ENCODE measurements around the gene TET3. TPM values are rescaled to one million over a fixed set of nuclear protein-coding genes. Genes with fewer than 3 reads are reported as not detected.
A peak's percentile ranks its signal among the peaks of the same experiment; 100 is the strongest.

Gene TET3
- total and polyA plus RNA-seq, 2 donors: 4.2 to 4.5 TPM

DNA sequence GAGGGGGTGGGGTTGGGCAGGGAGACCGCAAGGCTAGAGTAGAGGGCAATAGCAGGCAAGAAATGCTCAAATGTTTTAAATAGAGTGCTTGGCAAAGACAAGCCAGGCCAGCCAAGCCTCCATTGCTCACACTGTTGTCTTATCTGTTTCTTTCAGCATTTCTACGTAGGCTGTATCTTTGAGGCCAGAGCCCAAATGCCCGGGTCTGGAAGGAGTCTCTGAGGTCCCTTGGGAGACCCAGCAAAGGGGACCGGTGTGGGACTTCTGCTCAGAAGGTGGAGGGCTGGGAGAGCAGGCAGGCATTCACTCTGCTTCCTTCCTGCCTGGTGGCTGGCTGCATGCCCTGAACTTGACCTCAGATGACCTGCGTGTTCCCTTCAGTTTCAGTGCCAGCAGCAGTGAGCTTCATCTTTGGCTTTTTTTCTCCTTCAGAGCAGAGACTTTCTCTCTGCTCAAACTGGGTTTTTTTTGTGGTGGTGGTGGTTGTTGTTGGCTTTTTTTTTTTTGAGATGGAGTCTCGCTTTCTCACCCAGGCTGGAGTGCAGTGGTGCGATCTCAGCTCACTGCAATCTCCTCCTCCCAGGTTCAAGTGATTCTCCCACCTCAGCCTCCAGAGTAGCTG is 13.7 kb upstream of the TET3 start:
- H3K4me1 ChIP-seq (ENCODE audit: control insufficient read depth in 2 of 2, insufficient read depth in 2 of 2, low read length in 2 of 2): peaks cover 27 to 33% of the 10 kb centered on the region in 2 donors
- no peaks in the 10 kb centered on the region for H3K27me3 ChIP-seq (ENCODE audit: control insufficient read depth in 2 of 2, insufficient read depth in 1 of 2, low read length in 1 of 2)
- peak overlapping the region in 1 of 2 donors; percentile 20 for H3K4me3 ChIP-seq (ENCODE audit: low read length in 2 of 2)
- no peaks in the 10 kb centered on the region for H3K36me3 ChIP-seq (ENCODE audit: control insufficient read depth in 2 of 2, insufficient read depth in 2 of 2, low read length in 1 of 2)
- WGBS: 6% methylated on average over 7 of the region's 7 CpGs
- peak overlapping the region; percentile 66 to 84 for H3K27ac ChIP-seq (ENCODE audit: low read depth in 1 of 2, low read length in 1 of 2)
- DNase-seq (ENCODE audit: low read depth in 6 of 9, low spot score in 9 of 9): peak in 2 of 9 donors; percentile 37 to 75
- H3K9me3 ChIP-seq (ENCODE audit: control insufficient read depth in 2 of 2, insufficient read depth in 1 of 2, low read length in 1 of 2): no peaks in the 10 kb centered on the region

- 70% methylated on average over 3 of the region's 3 CpGs for WGBS
Observed at GRCh38 chr2:73971722-73972121, 13.0 kb upstream of the TET3 start.

DNA sequence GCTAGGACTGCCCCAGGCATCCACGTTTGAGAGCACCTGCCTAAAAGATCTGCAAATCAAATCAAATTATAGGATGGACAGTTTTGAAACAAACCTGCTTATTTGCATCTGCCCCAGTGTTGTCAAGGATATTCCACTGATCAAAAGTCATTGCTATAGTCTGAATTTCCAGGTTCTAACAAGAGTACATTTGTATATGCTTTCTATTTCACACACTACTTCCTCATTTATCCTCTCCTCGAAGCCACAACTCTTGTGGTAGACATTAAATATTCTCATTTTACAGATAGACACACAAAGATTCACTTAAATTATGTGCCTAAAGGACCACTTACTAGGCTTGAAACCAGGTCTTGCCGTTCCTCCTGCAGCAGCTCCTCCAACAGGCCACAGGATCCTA is 11.9 kb upstream of the TET3 start:
- Histone ChIP-seq H3K9me3 (ENCODE audit: control insufficient read depth in 2 of 2, insufficient read depth in 1 of 2, low read length in 1 of 2) (no peaks in the 10 kb centered on the region), H3K27me3 (ENCODE audit: control insufficient read depth in 2 of 2, insufficient read depth in 1 of 2, low read length in 1 of 2) (no peaks in the 10 kb centered on the region), H3K27ac (ENCODE audit: low read depth in 1 of 2, low read length in 1 of 2) (no peak overlapping the region), H3K4me1 (ENCODE audit: control insufficient read depth in 2 of 2, insufficient read depth in 2 of 2, low read length in 2 of 2) (peaks cover 27 to 39% of the 10 kb centered on the region in 2 donors), H3K36me3 (ENCODE audit: control insufficient read depth in 2 of 2, insufficient read depth in 2 of 2, low read length in 1 of 2) (no peaks in the 10 kb centered on the region), H3K4me3 (ENCODE audit: low read length in 2 of 2) (no peak overlapping the region)
- WGBS: 25% methylated on average over 3 of the region's 3 CpGs
- no peak for DNase-seq (ENCODE audit: low read depth in 6 of 9, low spot score in 9 of 9)

More at GRCh38 chr2:73971722-73972121, 13.0 kb upstream of the TET3 start:
- no peaks in the 10 kb centered on the region for H3K27me3 ChIP-seq (ENCODE audit: control insufficient read depth in 2 of 2, insufficient read depth in 1 of 2, low read length in 1 of 2)
- peak overlapping the region in 1 of 2 donors; percentile 43 for H3K27ac ChIP-seq (ENCODE audit: low read depth in 1 of 2, low read length in 1 of 2)
- no peaks in the 10 kb centered on the region for H3K9me3 ChIP-seq (ENCODE audit: control insufficient read depth in 2 of 2, insufficient read depth in 1 of 2, low read length in 1 of 2)
- H3K4me1 ChIP-seq (ENCODE audit: control insufficient read depth in 2 of 2, insufficient read depth in 2 of 2, low read length in 2 of 2): peaks cover 27 to 33% of the 10 kb centered on the region in 2 donors
- H3K36me3 ChIP-seq (ENCODE audit: control insufficient read depth in 2 of 2, insufficient read depth in 2 of 2, low read length in 1 of 2): no peaks in the 10 kb centered on the region
- DNase-seq (ENCODE audit: low read depth in 6 of 9, low spot score in 9 of 9): no peak
- no peak overlapping the region for H3K4me3 ChIP-seq (ENCODE audit: low read length in 2 of 2)

- H3K36me3 ChIP-seq (ENCODE audit: control insufficient read depth in 2 of 2, insufficient read depth in 2 of 2, low read length in 1 of 2): no peaks in the 10 kb centered on the region
- no peak for DNase-seq (ENCODE audit: low read depth in 6 of 9, low spot score in 9 of 9)
- peaks cover 0 to 2% of the 10 kb centered on the region in 2 donors for H3K27me3 ChIP-seq (ENCODE audit: control insufficient read depth in 2 of 2, insufficient read depth in 1 of 2, low read length in 1 of 2)
- peaks cover 25 to 49% of the 10 kb centered on the region in 2 donors for H3K4me1 ChIP-seq (ENCODE audit: control insufficient read depth in 2 of 2, insufficient read depth in 2 of 2, low read length in 2 of 2)
- no peaks in the 10 kb centered on the region for H3K9me3 ChIP-seq (ENCODE audit: control insufficient read depth in 2 of 2, insufficient read depth in 1 of 2, low read length in 1 of 2)
- WGBS: 96% methylated on average over 3 of the region's 3 CpGs
- no peak overlapping the region for H3K4me3 ChIP-seq (ENCODE audit: low read length in 2 of 2)
- no peak overlapping the region for H3K27ac ChIP-seq (ENCODE audit: low read depth in 1 of 2, low read length in 1 of 2)
Observed at GRCh38 chr2:73975731-73976130, 9.0 kb upstream of the TET3 start.

DNA sequence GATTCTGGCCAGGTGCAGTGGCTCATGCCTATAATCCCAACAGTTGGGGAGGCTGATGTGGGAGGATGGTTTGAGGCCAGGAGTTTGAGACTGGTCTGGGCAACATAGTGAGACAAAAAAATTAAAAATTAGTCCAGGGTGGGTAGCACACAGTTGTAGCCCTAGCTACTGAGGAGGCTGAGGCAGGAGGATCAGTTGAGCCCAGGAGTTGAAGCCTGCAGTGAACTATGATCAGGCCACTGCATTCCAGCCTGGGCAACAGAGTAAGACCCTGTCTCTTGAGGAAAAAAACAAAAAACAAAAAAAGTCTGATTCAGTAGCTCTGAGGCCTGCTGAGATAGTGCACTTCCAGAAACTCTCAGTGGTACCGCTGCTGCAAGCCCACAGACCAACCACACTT is 7.9 kb upstream of the TET3 start:
- Histone ChIP-seq H3K36me3 (ENCODE audit: control insufficient read depth in 2 of 2, insufficient read depth in 2 of 2, low read length in 1 of 2) (no peaks in the 10 kb centered on the region), H3K27me3 (ENCODE audit: control insufficient read depth in 2 of 2, insufficient read depth in 1 of 2, low read length in 1 of 2) (peaks cover 0 to 11% of the 10 kb centered on the region in 2 donors), H3K4me1 (ENCODE audit: control insufficient read depth in 2 of 2, insufficient read depth in 2 of 2, low read length in 2 of 2) (peaks cover 22 to 47% of the 10 kb centered on the region in 2 donors), H3K4me3 (ENCODE audit: low read length in 2 of 2) (no peak overlapping the region), H3K27ac (ENCODE audit: low read depth in 1 of 2, low read length in 1 of 2) (peak overlapping the region in 1 of 2 donors; percentile 52), H3K9me3 (ENCODE audit: control insufficient read depth in 2 of 2, insufficient read depth in 1 of 2, low read length in 1 of 2) (no peaks in the 10 kb centered on the region)
- no peak for DNase-seq (ENCODE audit: low read depth in 6 of 9, low spot score in 9 of 9)
- 93% methylated on average over 1 of the region's 1 CpG for WGBS

DNA sequence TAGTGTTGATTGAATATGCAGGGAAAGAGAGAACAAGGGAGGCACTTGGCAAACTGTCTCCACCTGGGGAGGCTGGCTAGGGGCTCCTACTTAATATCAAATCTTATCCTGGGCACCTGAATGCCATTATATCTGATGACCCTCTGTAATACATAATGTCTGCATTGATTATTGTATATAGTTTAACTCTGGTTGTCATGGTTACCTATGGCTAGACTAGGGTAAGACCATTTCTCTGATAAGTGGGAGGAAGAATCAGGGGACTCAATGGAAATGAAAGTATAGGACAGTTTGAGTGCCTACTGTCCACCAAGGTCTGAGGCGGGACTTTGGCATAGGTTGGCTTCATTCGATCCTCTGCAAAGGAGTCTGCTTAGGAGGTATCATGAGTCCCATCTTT is 7.2 kb upstream of the TET3 start:
- H3K27me3 ChIP-seq (ENCODE audit: control insufficient read depth in 2 of 2, insufficient read depth in 1 of 2, low read length in 1 of 2): peaks cover 0 to 17% of the 10 kb centered on the region in 2 donors
- no peak for DNase-seq (ENCODE audit: low read depth in 6 of 9, low spot score in 9 of 9)
- H3K4me1 ChIP-seq (ENCODE audit: control insufficient read depth in 2 of 2, insufficient read depth in 2 of 2, low read length in 2 of 2): peaks cover 21 to 50% of the 10 kb centered on the region in 2 donors
- H3K4me3 ChIP-seq (ENCODE audit: low read length in 2 of 2): no peak overlapping the region
- no peaks in the 10 kb centered on the region for H3K36me3 ChIP-seq (ENCODE audit: control insufficient read depth in 2 of 2, insufficient read depth in 2 of 2, low read length in 1 of 2)
- H3K9me3 ChIP-seq (ENCODE audit: control insufficient read depth in 2 of 2, insufficient read depth in 1 of 2, low read length in 1 of 2): no peaks in the 10 kb centered on the region
- 98% methylated on average over 2 of the region's 2 CpGs for WGBS
- H3K27ac ChIP-seq (ENCODE audit: low read depth in 1 of 2, low read length in 1 of 2): no peak overlapping the region

- H3K4me3 ChIP-seq (ENCODE audit: low read length in 2 of 2): no peak overlapping the region
- H3K27me3 ChIP-seq (ENCODE audit: control insufficient read depth in 2 of 2, insufficient read depth in 1 of 2, low read length in 1 of 2): peaks cover 5 to 30% of the 10 kb centered on the region in 2 donors
- H3K36me3 ChIP-seq (ENCODE audit: control insufficient read depth in 2 of 2, insufficient read depth in 2 of 2, low read length in 1 of 2): no peaks in the 10 kb centered on the region
- peaks cover 0 to 3% of the 10 kb centered on the region in 2 donors for H3K9me3 ChIP-seq (ENCODE audit: control insufficient read depth in 2 of 2, insufficient read depth in 1 of 2, low read length in 1 of 2)
- peaks cover 21 to 58% of the 10 kb centered on the region in 2 donors for H3K4me1 ChIP-seq (ENCODE audit: control insufficient read depth in 2 of 2, insufficient read depth in 2 of 2, low read length in 2 of 2)
- DNase-seq (ENCODE audit: low read depth in 6 of 9, low spot score in 9 of 9): peak in 5 of 9 donors; percentile 61 to 87 (median 73)
- 5% methylated on average over 5 of the region's 5 CpGs for WGBS
- peak overlapping the region; percentile 22 to 66 for H3K27ac ChIP-seq (ENCODE audit: low read depth in 1 of 2, low read length in 1 of 2)
Observed at GRCh38 chr2:73979021-73979420, 5.7 kb upstream of the TET3 start.

DNA sequence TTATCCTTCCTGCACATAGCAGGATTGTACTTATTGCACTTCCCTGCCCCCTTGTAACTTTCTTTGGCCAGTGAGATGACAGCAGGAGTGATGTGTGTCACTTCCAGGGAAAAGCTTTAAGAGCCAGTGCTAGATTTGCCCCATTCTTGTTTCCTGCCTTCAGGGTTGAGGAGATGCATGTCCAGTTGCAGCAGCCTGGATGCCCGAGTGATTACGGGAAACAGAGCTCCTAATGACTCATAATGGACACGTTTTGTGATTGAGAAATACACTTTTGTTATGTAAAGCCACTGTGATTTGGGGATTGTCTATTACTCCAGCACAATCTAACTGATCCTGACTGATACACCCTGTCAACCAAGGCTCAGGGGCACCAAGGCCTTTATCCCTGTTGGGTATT is 5.0 kb upstream of the TET3 start:
- Histone ChIP-seq H3K27me3 (ENCODE audit: control insufficient read depth in 2 of 2, insufficient read depth in 1 of 2, low read length in 1 of 2) (peaks cover 8 to 34% of the 10 kb centered on the region in 2 donors), H3K9me3 (ENCODE audit: control insufficient read depth in 2 of 2, insufficient read depth in 1 of 2, low read length in 1 of 2) (peaks cover 0 to 3% of the 10 kb centered on the region in 2 donors), H3K4me1 (ENCODE audit: control insufficient read depth in 2 of 2, insufficient read depth in 2 of 2, low read length in 2 of 2) (peaks cover 25 to 61% of the 10 kb centered on the region in 2 donors), H3K4me3 (ENCODE audit: low read length in 2 of 2) (no peak overlapping the region), H3K36me3 (ENCODE audit: control insufficient read depth in 2 of 2, insufficient read depth in 2 of 2, low read length in 1 of 2) (no peaks in the 10 kb centered on the region), H3K27ac (ENCODE audit: low read depth in 1 of 2, low read length in 1 of 2) (peak overlapping the region; percentile 32 to 66)
- 85% methylated on average over 3 of the region's 3 CpGs for WGBS
- no peak for DNase-seq (ENCODE audit: low read depth in 6 of 9, low spot score in 9 of 9)

DNA sequence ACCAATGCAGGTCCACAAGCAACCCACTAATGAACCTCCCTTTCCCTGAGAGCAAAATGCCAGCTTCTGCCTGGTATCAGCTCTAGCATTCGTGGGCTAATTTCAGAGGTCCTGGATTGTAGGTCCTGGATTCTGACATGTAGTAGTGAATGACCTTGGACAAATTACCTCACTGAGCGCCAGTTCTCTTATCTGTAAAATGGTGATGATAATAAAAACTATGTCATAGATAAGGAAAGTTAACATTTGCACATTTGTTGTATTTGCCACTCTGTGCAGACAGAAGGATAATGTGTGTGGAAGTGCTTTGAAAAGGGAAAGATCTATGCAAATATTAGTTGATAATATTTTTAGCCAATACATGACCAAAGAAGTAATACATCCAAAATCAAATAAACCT is 4.1 kb upstream of the TET3 start:
- Histone ChIP-seq H3K36me3 (ENCODE audit: control insufficient read depth in 2 of 2, insufficient read depth in 2 of 2, low read length in 1 of 2) (no peaks in the 10 kb centered on the region), H3K27me3 (ENCODE audit: control insufficient read depth in 2 of 2, insufficient read depth in 1 of 2, low read length in 1 of 2) (peaks cover 8 to 34% of the 10 kb centered on the region in 2 donors), H3K4me3 (ENCODE audit: low read length in 2 of 2) (no peak overlapping the region), H3K9me3 (ENCODE audit: control insufficient read depth in 2 of 2, insufficient read depth in 1 of 2, low read length in 1 of 2) (peaks cover 0 to 3% of the 10 kb centered on the region in 2 donors), H3K27ac (ENCODE audit: low read depth in 1 of 2, low read length in 1 of 2) (no peak overlapping the region), H3K4me1 (ENCODE audit: control insufficient read depth in 2 of 2, insufficient read depth in 2 of 2, low read length in 2 of 2) (peaks cover 26 to 60% of the 10 kb centered on the region in 2 donors)
- DNase-seq (ENCODE audit: low read depth in 6 of 9, low spot score in 9 of 9): no peak
- WGBS: 97% methylated on average over 2 of the region's 2 CpGs

All from thymus (tissue), 11 donors.